ENCODE data around the gene PTGR3.

- TF ChIP-seq CTCF (IDR thresholded peaks at IDR 0.05; ENCODE audit: low read length) (no peak), EZH2 (IDR thresholded peaks at IDR 0.05; ENCODE audit: borderline replicate concordance, low read length) (no peak)
Measured at GRCh38 chr18:75162467-75162866, 46.5 kb downstream of the PTGR3 start.

All from OCI-LY1 (cell line).